ENCODE data around the gene ROR1. TPM values are rescaled to one million over a fixed set of nuclear protein-coding genes. Genes with fewer than 3 reads are reported as not detected.

Gene ROR1
- total RNA-seq, 4 donors from 2014 or later: 10.6 to 21.7 (median 15.1) TPM

- Histone ChIP-seq H3K9me3 (no peaks in the 10 kb centered on the region), H3K4me3 (no peak overlapping the region), H3K27me3 (no peaks in the 10 kb centered on the region), H3K27ac (no peak overlapping the region), H3K36me3 (no peaks in the 10 kb centered on the region), H3K4me1 (peaks cover 18% of the 10 kb centered on the region)
- 100% methylated on average over 1 of the region's 1 CpG for WGBS
- TF ChIP-seq CTCF (IDR thresholded peaks at IDR 0.05): no peak
- no peak for TF ChIP-seq EP300 (IDR thresholded peaks at IDR 0.05)
- TF ChIP-seq POLR2AphosphoS5 (IDR thresholded peaks at IDR 0.05): no peak
- TF ChIP-seq POLR2A (IDR thresholded peaks at IDR 0.05): no peak
- no peak for DNase-seq (ENCODE audit: low spot score in 2 of 2)
Measured at GRCh38 chr1:63977466-63977865, 203.6 kb downstream of the ROR1 start.

- no peak for TF ChIP-seq EP300 (IDR thresholded peaks at IDR 0.05)
- TF ChIP-seq CTCF (IDR thresholded peaks at IDR 0.05): no peak
- no peak for TF ChIP-seq POLR2A (IDR thresholded peaks at IDR 0.05)
- no peak for TF ChIP-seq POLR2AphosphoS5 (IDR thresholded peaks at IDR 0.05)
- no peaks in the 10 kb centered on the region for H3K27me3 ChIP-seq
- no peaks in the 10 kb centered on the region for H3K9me3 ChIP-seq
- 66% methylated on average over 3 of the region's 3 CpGs for WGBS
- H3K27ac ChIP-seq: peak overlapping the region; percentile 55
- DNase-seq (ENCODE audit: low spot score in 2 of 2): no peak
- no peaks in the 10 kb centered on the region for H3K36me3 ChIP-seq
- peaks cover 38% of the 10 kb centered on the region for H3K4me1 ChIP-seq
- H3K4me3 ChIP-seq: no peak overlapping the region
Measured at GRCh38 chr1:63980740-63981407, 207.1 kb downstream of the ROR1 start.

GRCh38 chr1:63981408-63981773 lies 207.6 kb downstream of the ROR1 start:
- Histone ChIP-seq H3K4me3 (no peak overlapping the region), H3K27me3 (no peaks in the 10 kb centered on the region), H3K36me3 (no peaks in the 10 kb centered on the region), H3K27ac (peak overlapping the region; percentile 1), H3K9me3 (no peaks in the 10 kb centered on the region), H3K4me1 (peaks cover 38% of the 10 kb centered on the region)
- WGBS: 71% methylated on average over 1 of the region's 1 CpG
- no peak for DNase-seq (ENCODE audit: low spot score in 2 of 2)
- no peak for TF ChIP-seq POLR2AphosphoS5 (IDR thresholded peaks at IDR 0.05)
- TF ChIP-seq EP300 (IDR thresholded peaks at IDR 0.05): no peak
- TF ChIP-seq POLR2A (IDR thresholded peaks at IDR 0.05): no peak
- no peak for TF ChIP-seq CTCF (IDR thresholded peaks at IDR 0.05)

- Histone ChIP-seq H3K4me1 (peaks cover 38% of the 10 kb centered on the region), H3K9me3 (no peaks in the 10 kb centered on the region), H3K4me3 (no peak overlapping the region), H3K27me3 (no peaks in the 10 kb centered on the region), H3K36me3 (no peaks in the 10 kb centered on the region), H3K27ac (no peak overlapping the region)
- 92% methylated on average over 3 of the region's 3 CpGs for WGBS
- TF ChIP-seq EP300 (IDR thresholded peaks at IDR 0.05) (no peak), POLR2AphosphoS5 (IDR thresholded peaks at IDR 0.05) (no peak), POLR2A (IDR thresholded peaks at IDR 0.05) (no peak), CTCF (IDR thresholded peaks at IDR 0.05) (no peak)
- DNase-seq (ENCODE audit: low spot score in 2 of 2): no peak
Measured at GRCh38 chr1:63982201-63982600, 208.4 kb downstream of the ROR1 start.

GRCh38 chr1:63983391-63984256 lies 209.8 kb downstream of the ROR1 start:
- Histone ChIP-seq H3K36me3 (no peaks in the 10 kb centered on the region), H3K27ac (peak overlapping the region; percentile 35), H3K27me3 (no peaks in the 10 kb centered on the region), H3K9me3 (no peaks in the 10 kb centered on the region), H3K4me3 (no peak overlapping the region), H3K4me1 (peaks cover 38% of the 10 kb centered on the region)
- no peak for DNase-seq (ENCODE audit: low spot score in 2 of 2)
- no peak for TF ChIP-seq CTCF (IDR thresholded peaks at IDR 0.05)
- 60% methylated on average over 7 of the region's 7 CpGs for WGBS

All from suprapubic skin (tissue), 4 donors.